ENCODE results near the gene SERPINB10. TPM values are rescaled to one million over a fixed set of nuclear protein-coding genes. Genes with fewer than 3 reads are reported as not detected.

The SERPINB10 gene
- total and polyA plus RNA-seq, 9 of the 15 experiments (the other 6 are each of a cell fraction or from before 2014, with no cell fraction given) = not detected

DNA sequence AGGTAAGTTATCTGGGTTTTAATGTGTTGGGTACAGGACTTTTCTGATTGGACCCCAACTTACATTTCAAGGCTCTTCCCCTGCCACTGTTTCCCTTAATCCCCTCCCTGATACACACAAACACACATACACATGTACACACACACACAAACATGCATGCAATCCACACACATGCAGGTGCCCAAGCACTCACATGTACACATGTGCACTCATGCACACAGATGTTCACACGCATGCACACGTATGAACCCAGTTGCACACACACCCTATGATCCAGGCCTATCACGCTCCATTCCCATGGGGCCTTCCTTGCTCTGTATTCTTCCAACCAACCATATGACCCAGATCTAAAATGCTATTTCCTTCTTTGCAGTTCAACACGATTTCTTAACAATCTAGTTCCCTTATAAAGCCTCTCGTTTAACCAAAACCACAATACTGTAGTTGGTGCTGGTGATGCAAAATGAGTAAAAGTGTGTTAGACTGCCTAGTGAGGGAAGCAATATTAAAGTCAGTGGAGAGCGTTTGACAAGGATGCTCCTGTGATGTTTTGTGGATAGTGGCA is 73.2 kb downstream of the SERPINB10 start (continued):
- TF ChIP-seq ZNF518B (CRISPR knock-in tag; IDR thresholded peaks at IDR 0.05) = no peak
- TF ChIP-seq, protein P1, sequence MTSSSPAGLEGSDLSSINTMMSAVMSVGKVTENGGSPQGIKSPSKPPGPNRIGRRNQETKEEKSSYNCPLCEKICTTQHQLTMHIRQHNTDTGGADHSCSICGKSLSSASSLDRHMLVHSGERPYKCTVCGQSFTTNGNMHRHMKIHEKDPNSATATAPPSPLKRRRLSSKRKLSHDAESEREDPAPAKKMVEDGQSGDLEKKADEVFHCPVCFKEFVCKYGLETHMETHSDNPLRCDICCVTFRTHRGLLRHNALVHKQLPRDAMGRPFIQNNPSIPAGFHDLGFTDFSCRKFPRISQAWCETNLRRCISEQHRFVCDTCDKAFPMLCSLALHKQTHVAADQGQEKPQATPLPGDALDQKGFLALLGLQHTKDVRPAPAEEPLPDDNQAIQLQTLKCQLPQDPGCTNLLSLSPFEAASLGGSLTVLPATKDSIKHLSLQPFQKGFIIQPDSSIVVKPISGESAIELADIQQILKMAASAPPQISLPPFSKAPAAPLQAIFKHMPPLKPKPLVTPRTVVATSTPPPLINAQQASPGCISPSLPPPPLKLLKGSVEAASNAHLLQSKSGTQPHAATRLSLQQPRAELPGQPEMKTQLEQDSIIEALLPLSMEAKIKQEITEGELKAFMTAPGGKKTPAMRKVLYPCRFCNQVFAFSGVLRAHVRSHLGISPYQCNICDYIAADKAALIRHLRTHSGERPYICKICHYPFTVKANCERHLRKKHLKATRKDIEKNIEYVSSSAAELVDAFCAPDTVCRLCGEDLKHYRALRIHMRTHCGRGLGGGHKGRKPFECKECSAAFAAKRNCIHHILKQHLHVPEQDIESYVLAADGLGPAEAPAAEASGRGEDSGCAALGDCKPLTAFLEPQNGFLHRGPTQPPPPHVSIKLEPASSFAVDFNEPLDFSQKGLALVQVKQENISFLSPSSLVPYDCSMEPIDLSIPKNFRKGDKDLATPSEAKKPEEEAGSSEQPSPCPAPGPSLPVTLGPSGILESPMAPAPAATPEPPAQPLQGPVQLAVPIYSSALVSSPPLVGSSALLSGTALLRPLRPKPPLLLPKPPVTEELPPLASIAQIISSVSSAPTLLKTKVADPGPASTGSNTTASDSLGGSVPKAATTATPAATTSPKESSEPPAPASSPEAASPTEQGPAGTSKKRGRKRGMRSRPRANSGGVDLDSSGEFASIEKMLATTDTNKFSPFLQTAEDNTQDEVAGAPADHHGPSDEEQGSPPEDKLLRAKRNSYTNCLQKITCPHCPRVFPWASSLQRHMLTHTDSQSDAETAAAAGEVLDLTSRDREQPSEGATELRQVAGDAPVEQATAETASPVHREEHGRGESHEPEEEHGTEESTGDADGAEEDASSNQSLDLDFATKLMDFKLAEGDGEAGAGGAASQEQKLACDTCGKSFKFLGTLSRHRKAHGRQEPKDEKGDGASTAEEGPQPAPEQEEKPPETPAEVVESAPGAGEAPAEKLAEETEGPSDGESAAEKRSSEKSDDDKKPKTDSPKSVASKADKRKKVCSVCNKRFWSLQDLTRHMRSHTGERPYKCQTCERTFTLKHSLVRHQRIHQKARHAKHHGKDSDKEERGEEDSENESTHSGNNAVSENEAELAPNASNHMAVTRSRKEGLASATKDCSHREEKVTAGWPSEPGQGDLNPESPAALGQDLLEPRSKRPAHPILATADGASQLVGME (CRISPR knock-in tag; IDR thresholded peaks at IDR 0.05) = no peak
